NB4 (cell line): ENCODE results near the gene APAF1.

Experiments
- CTCF ChIP-seq: IDR thresholded peaks from one replicate; pipeline ENCODE4 v1.5.1; 2012; ENCODE audit warnings: low read depth, low read length
- MAX ChIP-seq: IDR thresholded peaks from 2 replicates; pipeline ENCODE4 v1.6.1; 2011; ENCODE audit warnings: low read depth, low read length
- MYC ChIP-seq: IDR thresholded peaks from 2 replicates; pipeline ENCODE4 v1.6.1; 2011; ENCODE audit warnings: low read depth, low read length
- POLR2A ChIP-seq: IDR thresholded peaks from 2 replicates; pipeline ENCODE4 v1.6.1; 2011; ENCODE audit warnings: mild to moderate bottlenecking; ENCODE audit not compliant: insufficient read length; ENCODE audit errors: extremely low read depth

GRCh38 chr12:98763656-98764055 is 118.6 kb downstream of the APAF1 start:
- TF ChIP-seq POLR2A (no peak), CTCF (no peak), MYC (no peak), MAX (no peak)
